HK-2 (cell line): ENCODE measurements around the gene DNM3.

ENCODE experiments used
- DNase-seq: peaks from one replicate; pipeline ENCODE4 v3.0.0-alpha.2; 2018; ENCODE audit not compliant: unreplicated experiment

Gene DNM3

DNA sequence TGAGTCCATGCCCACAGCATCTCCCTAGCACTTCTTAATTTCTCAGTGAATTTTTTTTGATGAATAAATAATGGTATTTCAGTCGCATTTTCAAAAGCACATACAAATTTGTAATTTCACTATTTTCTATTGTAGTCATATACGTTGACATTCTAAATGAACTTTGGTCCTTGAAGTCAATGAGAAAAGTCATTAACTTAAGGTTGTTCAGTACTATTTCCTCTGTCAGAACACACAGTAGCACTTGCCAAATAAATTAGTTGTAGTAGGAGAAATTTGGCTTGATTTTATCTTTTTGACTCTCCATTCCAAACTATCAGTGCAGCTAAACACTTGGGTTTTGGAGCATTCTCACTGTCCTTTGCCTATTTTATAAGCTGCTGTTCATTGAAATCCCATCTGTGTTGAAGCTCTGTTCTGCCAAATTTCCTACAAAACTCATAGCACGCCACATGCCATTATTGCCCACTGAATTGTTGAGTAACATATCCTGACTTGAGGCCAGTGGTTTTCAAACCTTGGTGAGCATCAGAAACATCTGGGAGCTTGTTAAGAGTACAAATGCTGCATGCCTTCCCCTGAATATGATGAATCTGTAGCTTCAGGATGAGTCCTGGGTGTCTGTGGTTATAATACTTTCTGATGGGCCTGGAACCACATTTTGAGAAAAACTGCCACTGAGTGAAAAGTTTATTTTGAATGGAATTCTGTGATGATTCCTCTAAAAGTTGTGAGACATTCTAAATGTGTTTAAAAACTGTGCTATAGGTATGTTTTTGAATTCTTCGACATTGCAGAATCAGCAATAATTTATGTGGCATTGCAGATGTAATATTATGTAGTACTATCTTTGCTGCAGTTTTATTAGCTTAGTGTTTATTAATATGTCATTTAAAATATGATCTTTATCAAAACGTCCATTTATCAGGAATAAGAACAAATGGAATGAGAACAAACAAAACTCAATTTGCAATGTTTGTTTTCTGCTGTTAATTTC is 78.9 kb downstream of the DNM3 start:
- no peak for DNase-seq

DNA sequence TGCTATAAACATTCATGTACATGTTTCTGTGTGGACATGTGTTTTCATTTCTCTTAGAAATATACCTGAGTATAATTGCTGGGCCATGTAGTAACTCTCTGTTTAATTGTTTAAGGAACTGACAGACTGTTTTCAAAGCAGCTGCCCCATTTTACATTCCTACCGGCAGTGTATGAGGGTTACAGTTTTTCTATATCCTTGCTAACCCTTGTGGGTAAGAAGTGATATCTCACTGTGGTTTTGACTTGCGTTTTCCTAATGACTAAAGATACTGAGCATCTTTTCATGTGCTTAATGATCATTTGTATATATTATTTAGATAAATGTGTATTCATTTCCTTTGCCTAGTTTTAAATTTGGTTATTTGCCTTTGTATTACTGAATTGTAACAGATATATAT is 81.7 kb downstream of the DNM3 start:
- no peak for DNase-seq

- no peak for DNase-seq
Observed at GRCh38 chr1:171929121-171929520, 87.8 kb downstream of the DNM3 start.

GRCh38 chr1:171931752-171932151 is 90.5 kb downstream of the DNM3 start:
- DNase-seq, result no peak

GRCh38 chr1:171934664-171935063 is 93.4 kb downstream of the DNM3 start:
- DNase-seq, result no peak

- no peak for DNase-seq
Observed at GRCh38 chr1:171935086-171935485, 93.8 kb downstream of the DNM3 start.

DNA sequence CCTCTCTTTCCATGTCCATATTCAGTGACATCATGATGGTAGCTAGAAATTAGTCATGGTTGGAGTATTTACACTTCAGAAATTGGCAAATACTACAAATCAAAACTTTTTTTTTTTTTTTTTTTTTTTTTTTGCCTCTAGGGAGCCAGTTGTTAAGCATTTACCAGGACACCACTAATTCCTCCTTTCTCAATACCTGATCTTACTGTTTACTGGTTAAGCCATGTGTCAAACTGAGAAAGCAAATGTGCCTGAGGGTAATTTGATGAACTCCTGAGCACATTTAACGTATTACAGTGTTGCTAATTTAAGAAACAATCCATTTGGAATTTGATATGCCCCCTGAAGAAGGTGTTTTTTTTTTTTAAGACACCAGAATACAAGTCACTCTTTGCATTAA is 94.4 kb downstream of the DNM3 start:
- no peak for DNase-seq

DNA sequence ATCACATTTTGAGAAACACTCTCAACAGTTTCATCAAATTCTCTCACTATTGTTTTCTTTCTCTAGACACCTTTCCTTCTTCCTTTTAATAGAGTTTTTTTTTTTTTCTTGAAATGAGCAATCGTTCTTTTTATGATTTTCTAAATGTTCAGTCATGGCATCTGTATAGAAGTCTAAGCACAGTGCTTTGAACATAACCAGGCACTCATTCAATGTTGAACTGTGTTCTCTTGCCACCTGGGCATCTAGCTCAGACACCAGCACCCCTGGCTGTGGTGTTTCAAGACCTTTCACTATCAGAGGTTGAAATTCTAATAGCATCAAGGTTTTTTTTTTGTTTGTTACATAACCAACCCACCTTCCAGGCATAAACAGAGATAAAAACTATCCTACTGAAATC is 96.6 kb downstream of the DNM3 start:
- DNase-seq, result no peak

DNA sequence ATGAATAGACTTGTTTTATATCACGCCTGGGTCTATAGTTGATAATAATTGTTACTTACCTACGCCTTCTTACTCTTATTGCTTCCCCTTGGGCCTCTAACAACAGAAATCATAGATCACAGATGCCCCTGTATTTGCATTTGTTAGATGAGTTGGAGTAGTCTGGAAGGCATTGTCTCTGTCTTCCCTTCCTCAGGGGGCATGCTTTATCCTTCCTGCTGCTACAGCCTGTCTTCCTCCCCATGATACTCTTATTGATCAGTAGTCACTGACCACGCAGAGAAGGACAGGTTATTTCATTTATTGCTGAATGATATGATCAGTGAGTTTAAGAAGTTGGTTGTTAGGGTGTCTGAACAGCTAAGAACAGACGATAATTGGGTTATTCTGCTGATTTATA is 98.4 kb downstream of the DNM3 start:
- no peak for DNase-seq

DNA sequence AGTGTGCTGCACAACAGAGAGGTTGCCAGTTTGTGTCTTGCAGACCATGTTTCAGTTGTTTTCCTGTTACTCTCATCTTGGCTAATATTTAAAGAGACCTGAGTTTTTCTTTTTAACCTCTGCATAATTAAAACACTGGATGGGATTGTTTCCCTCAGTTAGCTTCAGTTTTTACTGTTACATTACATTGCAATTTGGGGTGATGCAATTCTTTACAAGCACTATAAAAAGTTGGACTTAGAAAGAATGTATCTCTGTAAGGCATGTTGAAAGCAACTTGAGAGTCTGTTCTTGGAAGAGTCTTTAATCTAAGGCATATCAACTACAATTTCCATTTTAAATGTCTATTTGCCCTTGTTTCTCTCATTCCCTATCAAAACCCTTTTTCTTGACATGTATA is 99.1 kb downstream of the DNM3 start:
- no peak for DNase-seq

- DNase-seq, result no peak
Observed at GRCh38 chr1:171941920-171942319, 100.6 kb downstream of the DNM3 start.

- no peak for DNase-seq
Observed at GRCh38 chr1:171943973-171944561, 102.8 kb downstream of the DNM3 start.

- no peak for DNase-seq
Observed at GRCh38 chr1:171948511-171948910, 107.2 kb downstream of the DNM3 start.

- no peak for DNase-seq
Observed at GRCh38 chr1:171949316-171949715, 108.0 kb downstream of the DNM3 start.

DNA sequence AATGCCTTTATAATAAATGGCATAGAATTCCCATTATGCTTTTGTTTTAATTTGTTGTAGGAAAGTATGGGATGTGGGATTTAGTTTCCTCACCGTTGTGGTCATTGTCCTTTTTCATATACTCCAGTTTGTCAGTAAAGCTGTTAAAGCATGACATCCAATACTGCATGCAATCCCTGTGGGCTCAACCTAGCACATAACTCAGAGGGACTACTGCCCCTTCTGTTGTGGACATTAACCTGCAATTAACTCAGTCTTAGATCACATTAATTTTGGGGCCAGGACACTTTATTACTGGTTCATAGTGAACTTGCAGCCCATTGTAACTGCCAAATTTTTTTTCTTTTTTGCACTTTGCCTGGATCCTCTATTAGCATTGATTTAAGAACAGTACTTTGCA is 112.5 kb downstream of the DNM3 start:
- DNase-seq, result no peak

GRCh38 chr1:171954361-171954760 is 113.1 kb downstream of the DNM3 start:
- no peak for DNase-seq

DNA sequence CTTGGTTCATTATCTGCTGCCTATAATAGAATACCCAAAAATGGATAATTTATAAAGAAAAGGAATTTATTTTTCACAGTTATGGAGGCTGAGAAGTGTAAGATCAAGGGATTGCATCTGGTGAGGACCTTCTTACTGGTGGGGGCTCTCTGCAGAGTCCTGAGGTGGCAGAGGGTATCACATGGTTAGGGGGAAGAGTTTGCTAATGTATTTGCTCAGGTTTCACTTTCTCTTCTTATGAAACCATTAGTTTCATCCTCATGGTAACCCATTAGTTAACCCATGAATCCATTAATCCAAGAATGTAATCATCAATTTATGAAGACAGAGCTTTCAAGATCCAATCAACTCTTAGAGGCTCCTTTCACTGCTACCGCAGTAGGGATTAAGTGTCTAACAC is 120.6 kb downstream of the DNM3 start:
- DNase-seq, result no peak

- DNase-seq, result no peak
Observed at GRCh38 chr1:171963762-171964161, 122.5 kb downstream of the DNM3 start.

- no peak for DNase-seq
Observed at GRCh38 chr1:171965777-171966176, 124.5 kb downstream of the DNM3 start.

GRCh38 chr1:171966426-171967220 is 125.3 kb downstream of the DNM3 start:
- no peak for DNase-seq

DNA sequence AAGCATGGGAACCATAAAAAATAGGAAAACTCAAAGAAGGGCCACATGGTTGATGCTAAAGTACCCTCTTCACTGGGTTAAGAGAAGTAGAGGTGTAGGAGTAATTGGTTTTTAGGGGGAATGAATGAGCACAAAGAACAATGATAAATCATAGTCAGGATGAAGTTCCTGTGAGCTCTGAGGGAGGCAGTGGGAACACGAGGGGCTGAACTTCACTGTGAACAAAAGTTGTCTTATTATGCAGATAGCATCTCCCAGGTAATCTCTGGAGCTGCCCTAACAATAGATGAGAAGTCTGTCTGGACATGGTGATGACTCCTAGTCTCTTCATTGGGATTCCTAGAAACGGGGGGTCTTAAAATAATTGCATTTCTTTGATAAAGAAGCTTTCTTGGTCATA is 127.9 kb downstream of the DNM3 start:
- DNase-seq, result no peak

- DNase-seq, result no peak
Observed at GRCh38 chr1:171969813-171970212, 128.5 kb downstream of the DNM3 start.

GRCh38 chr1:171972846-171973245 is 131.5 kb downstream of the DNM3 start:
- no peak for DNase-seq
